ENCODE results near the gene RASGRP3. TPM values are rescaled to one million over a fixed set of nuclear protein-coding genes. Genes with fewer than 3 reads are reported as not detected.
A peak's percentile ranks its signal among the peaks of the same experiment; 100 is the strongest.
"Not testable (repeated sequence)": the region's sequence is repeated elsewhere in the genome, so short reads cannot be mapped to it uniquely, and the experiment has no call there.

RASGRP3 gene
- 184 and 191 TPM in 2 replicates for total RNA-seq

GRCh38 chr2:33476131-33476792 lies at the start of gene RASGRP3:
TSS of gene RASGRP3 (plus strand) at chr2:33476649. CDS start at chr2:33515137, 38,488 bp downstream.
- DNase-seq (ENCODE audit: low read depth in 2 of 2): peak; percentile 95 to 99

- DNase-seq (ENCODE audit: low read depth in 2 of 2): peak; percentile 64 to 78
These were observed 49.7 kb upstream of the RASGRP3 start for GRCh38 chr2:33426666-33427231.

GRCh38 chr2:33430077-33430476 lies 46.4 kb upstream of the RASGRP3 start:
- DNase-seq (ENCODE audit: low read depth in 2 of 2): no peak

- no peak for DNase-seq (ENCODE audit: low read depth in 2 of 2)
These were observed 45.6 kb upstream of the RASGRP3 start for GRCh38 chr2:33430856-33431255.

- no peak for DNase-seq (ENCODE audit: low read depth in 2 of 2)
These were observed 43.6 kb upstream of the RASGRP3 start for GRCh38 chr2:33432871-33433270.

- peak in 1 of 2 donors; percentile 63 for DNase-seq (ENCODE audit: low read depth in 2 of 2)
These were observed 42.9 kb upstream of the RASGRP3 start for GRCh38 chr2:33433279-33434235.

- no peak for DNase-seq (ENCODE audit: low read depth in 2 of 2)
These were observed 40.9 kb upstream of the RASGRP3 start for GRCh38 chr2:33435518-33435917.

GRCh38 chr2:33436083-33436482 lies 40.4 kb upstream of the RASGRP3 start:
- peak; percentile 82 to 93 for DNase-seq (ENCODE audit: low read depth in 2 of 2)

GRCh38 chr2:33437297-33437696 lies 39.2 kb upstream of the RASGRP3 start:
- peak in 1 of 2 donors; percentile 65 for DNase-seq (ENCODE audit: low read depth in 2 of 2)

- no peak for DNase-seq (ENCODE audit: low read depth in 2 of 2)
These were observed 38.6 kb upstream of the RASGRP3 start for GRCh38 chr2:33437815-33438214.

DNA sequence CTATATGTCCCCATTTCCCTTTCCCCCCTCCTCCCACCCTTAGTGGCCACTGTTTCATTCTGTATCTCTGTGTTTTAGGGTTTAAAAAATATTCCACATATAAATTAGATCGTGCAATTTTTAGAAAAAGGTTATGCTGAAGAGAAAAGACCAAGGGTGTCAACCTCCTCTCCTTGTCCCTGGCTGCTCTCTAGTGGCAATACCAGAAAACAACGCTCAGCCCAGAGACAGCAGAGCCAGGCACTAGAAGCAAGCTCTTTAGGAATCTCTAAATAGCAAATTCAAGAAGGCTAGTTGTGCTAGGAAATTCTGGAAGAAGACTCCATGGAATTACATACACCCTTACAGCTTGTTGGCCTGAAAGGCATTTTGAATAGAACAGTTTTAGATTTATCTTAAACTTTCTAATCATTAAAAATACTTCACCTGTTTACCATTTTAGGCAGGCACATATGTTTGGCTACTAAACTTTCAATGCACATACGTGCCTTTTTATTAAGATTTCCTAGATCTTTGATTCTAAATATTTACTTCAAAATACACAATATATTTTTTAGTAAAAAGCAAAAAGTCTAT lies 35.1 kb upstream of the RASGRP3 start:
- DNase-seq (ENCODE audit: low read depth in 2 of 2): peak; percentile 78 to 86

DNA sequence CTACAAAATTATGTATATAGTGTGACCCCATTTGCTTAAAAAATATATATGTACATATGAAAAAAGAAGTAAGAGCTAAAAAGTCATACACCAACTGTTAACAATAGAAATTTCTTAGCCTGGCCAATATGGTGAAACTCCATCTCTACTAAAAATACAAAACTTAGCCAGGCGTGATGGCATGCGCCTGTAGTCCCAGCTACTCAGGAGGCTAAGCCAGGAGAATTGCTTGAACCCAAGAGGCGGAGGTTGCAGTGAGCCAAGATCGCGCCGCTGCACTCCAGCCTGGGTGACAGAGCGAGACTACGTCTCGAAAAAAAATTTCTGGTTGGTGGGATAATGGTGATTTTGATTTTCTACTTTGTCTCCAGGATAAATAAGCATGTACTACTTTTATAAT lies 34.4 kb upstream of the RASGRP3 start:
- DNase-seq (ENCODE audit: low read depth in 2 of 2): not testable (repeated sequence)

- DNase-seq (ENCODE audit: low read depth in 2 of 2): peak; percentile 92 to 94
These were observed 33.8 kb upstream of the RASGRP3 start for GRCh38 chr2:33442528-33443079.

DNA sequence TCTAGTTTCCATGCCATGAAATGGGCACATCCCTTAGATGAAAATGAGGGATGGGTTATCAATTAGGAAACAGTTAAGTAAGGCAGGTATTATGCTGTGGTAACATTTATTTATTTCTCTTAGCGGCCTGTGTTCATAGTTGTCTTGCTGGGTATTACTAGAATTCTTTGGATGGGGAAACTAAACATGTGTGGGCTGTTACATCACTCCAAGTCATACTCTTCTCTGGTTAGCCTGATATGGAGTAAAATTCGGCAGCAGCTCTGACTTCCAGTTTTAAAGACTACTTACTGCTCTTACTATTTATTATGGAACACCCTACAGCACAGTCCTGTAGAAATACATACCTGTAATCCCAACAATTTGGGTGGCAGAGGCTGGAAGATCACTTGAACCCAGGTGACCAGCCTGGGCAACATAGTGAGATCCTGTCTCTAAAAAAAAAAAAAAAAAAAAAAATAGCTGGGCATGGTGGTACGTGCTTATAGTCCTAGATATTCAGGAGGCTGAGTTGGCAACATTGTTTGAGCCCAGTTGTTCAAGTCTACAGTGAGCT lies 33.1 kb upstream of the RASGRP3 start:
- DNase-seq (ENCODE audit: low read depth in 2 of 2): no peak

- no peak for DNase-seq (ENCODE audit: low read depth in 2 of 2)
These were observed 31.5 kb upstream of the RASGRP3 start for GRCh38 chr2:33444967-33445366.

DNA sequence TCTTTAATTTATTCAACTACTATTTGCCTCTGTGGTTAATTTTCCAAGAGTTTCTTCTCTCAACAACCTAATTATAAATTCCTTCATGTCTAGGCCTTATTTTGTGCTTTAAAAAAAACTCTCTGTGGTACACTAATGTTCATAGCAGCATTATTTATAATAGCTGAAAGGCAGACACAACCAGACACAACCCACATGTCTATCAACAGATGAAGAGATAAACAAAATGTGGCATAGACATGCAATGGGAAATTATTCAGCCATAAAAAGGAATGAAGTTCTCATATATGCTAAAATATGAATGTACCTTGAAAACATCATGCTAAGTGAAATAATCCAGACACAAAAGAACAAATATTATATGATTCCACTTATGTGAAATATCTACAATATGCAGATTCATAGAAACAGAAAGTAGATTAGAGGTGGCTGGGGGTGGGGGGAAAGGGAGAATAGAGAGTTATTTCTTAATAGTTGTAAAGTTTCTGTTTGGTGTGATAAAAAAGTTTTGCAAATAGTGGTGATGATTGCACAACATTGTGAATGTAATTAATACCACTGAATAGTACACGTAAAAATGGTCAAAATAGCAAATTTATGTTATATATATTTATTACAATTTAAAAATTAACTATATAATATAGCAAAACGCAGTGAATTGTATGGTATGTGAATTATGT lies 28.1 kb upstream of the RASGRP3 start:
- DNase-seq (ENCODE audit: low read depth in 2 of 2): no peak

DNA sequence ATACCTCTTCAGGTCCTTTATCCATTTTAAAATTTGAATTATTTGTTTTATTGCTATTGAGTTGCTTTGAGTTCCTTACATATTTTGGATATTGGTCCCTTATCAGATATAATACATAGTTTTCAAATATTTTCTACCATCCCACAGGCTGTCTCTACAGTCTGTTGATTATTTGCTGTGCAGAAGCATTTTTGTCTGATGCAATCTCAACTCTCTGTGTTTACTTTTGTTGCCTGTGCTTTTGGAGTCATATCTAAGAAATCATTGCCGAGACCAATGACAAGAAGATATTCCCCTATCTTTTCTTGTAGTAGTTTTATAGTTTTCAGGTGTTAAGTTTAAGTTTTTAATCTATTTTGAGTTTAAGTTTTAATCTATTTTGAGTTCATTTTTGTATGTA lies 25.2 kb upstream of the RASGRP3 start:
- no peak for DNase-seq (ENCODE audit: low read depth in 2 of 2)

DNA sequence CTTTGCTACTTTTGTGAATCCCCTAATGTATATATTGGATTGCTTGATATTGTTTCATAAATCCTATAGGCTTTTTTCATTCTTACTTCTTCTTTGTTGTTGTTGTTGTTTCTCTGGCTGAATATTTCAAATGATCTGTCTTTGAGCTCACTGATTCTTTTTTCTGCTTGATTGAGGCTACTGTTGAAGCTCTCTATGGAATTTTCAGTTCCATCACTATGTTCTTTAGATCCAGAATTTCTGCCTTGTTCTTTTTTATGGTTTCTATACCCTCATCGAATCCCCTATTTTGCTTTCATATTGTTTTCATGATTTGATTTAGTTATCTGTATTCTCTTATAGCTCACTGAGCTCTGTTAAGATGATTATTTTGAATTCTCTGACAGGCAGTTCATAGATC lies 24.6 kb upstream of the RASGRP3 start:
- no peak for DNase-seq (ENCODE audit: low read depth in 2 of 2)

- no peak for DNase-seq (ENCODE audit: low read depth in 2 of 2)
These were observed 23.9 kb upstream of the RASGRP3 start for GRCh38 chr2:33452545-33452944.

GRCh38 chr2:33453905-33454479 lies 22.5 kb upstream of the RASGRP3 start:
- no peak for DNase-seq (ENCODE audit: low read depth in 2 of 2)
